GM10266 (cell line): ENCODE measurements around the gene ACLY.
"Not testable (repeated sequence)": the region's sequence is repeated elsewhere in the genome, so short reads cannot be mapped to it uniquely, and the experiment has no call there.

Experiments used
- DNase-seq: peaks from one replicate; pipeline ENCODE4 v3.0.0; 2012; ENCODE audit errors: extremely low spot score
- TF ChIP-seq, protein P1 (sequence below): IDR thresholded peaks from 2 replicates; pipeline ENCODE4 v1.5.1; 2012; ENCODE audit warnings: mild to moderate bottlenecking, low read depth; ENCODE audit not compliant: control insufficient read depth, insufficient read depth; ENCODE audit errors: missing control alignments

Gene ACLY

DNA sequence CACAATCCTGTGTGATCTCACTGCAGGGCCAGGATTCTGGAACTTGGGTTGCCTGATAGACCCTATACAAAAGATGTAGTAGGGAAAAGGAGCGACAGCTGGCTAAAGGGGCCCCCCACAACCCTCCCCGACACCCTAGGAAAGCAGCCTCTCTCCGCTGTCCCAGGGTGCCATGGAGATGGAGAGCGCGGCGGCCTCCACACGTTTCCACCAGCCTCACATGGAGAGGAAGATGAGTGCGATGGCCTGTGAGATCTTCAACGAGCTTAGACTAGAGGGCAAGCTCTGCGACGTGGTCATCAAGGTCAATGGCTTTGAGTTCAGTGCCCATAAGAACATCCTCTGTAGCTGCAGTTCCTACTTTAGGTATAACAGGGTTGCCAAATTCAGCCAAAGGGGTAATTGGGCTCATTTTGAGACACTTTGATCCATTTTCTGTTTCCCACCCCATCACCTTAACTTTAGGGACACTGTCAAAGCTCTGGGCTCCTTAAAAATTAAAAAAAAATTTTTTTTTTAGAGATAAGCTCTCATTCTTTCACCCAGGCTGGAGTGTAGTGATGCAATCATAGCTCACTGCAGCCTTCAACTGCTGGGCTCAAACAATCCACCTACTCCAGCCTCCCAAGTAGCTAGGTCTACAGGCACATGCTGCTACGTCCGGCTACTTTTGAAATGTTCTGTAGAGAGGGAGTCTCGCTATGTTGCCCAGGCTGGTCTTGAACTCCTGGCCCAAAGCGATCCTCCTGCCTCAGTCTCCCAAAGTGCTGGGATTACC is 80.8 kb downstream of the ACLY start, which contains the start of gene KLHL10:
KLHL10 (plus strand) TSS at position 65 of the 778 bp plus-strand sequence; CDS start at position 173, 108 bp downstream.
- DNase-seq, result no peak
- TF ChIP-seq, protein P1, sequence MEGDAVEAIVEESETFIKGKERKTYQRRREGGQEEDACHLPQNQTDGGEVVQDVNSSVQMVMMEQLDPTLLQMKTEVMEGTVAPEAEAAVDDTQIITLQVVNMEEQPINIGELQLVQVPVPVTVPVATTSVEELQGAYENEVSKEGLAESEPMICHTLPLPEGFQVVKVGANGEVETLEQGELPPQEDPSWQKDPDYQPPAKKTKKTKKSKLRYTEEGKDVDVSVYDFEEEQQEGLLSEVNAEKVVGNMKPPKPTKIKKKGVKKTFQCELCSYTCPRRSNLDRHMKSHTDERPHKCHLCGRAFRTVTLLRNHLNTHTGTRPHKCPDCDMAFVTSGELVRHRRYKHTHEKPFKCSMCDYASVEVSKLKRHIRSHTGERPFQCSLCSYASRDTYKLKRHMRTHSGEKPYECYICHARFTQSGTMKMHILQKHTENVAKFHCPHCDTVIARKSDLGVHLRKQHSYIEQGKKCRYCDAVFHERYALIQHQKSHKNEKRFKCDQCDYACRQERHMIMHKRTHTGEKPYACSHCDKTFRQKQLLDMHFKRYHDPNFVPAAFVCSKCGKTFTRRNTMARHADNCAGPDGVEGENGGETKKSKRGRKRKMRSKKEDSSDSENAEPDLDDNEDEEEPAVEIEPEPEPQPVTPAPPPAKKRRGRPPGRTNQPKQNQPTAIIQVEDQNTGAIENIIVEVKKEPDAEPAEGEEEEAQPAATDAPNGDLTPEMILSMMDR, result no peak

DNA sequence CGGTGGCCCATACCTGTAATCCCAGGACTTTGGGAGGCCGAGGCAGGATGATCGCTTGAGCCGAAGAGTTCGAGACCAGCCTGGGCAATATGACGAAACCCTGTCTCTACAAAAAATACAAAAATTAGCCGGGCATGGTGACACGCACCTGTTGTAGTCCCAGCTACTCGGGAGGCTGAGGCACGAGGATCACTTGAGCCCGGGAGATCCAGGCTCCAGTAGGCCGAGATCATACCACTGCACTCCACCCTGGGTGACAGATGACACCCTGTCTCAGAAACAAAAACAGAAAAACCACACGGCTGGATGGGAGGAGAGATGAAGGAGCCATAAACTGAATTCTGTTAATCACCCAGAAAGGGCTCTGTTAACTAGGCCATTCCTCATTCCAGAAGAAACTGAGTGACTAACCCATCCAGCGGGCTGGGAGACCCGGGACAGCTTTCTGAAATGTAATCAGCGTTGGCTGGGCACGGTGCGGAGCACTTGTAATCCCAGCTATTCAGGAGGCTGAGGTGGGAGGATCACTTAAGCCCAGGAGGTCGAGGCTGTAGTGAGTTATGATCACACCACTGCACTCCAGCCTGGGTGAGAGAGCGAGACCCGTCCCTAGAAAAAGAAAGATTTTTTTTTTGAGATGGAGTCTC is 82.1 kb downstream of the ACLY start:
- DNase-seq, result no peak
- TF ChIP-seq, protein P1, result no peak

DNA sequence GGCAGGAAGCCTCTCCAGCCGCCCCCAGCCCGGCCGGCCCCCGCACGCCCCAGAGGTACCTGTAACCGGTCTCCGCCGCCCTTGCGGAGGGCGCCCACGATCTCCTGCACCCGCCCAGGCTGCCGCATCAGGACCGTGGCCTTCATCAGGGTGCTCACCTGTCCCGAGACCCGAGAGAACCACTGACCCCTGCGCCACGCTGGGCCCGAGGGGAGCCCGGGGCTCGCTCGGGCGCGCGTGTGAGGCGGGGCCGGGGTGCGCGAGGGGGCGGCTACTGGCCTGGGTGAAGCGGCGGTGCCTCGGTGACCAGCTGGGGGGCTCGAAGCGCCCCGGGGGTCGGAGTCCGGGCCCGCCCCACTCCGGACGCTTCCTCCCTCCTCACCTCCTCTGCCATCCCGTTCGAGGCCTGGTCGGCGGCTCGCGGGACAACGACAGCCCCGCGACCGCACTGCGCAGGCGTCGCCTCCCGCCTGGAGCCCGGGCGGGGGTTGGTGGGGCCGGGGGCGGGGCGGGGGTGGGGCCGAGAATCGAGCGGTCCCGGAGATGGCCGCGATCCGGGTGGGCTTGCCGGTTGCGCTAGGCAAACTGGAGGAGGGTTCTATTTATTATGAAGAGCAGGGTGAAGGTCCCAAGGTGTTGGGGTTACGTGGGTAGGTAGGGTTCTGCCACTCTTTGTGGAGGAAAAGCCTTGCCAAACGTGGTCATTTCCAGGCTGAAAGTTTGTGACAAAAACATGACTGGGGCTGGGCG is 82.8 kb downstream of the ACLY start, which contains the start of gene NT5C3B:
NT5C3B (minus strand) TSS at position 433 of the 750 bp plus-strand sequence; CDS start at position 394, 39 bp downstream.
- peak; percentile 92 for DNase-seq
- TF ChIP-seq, protein P1, result no peak

DNA sequence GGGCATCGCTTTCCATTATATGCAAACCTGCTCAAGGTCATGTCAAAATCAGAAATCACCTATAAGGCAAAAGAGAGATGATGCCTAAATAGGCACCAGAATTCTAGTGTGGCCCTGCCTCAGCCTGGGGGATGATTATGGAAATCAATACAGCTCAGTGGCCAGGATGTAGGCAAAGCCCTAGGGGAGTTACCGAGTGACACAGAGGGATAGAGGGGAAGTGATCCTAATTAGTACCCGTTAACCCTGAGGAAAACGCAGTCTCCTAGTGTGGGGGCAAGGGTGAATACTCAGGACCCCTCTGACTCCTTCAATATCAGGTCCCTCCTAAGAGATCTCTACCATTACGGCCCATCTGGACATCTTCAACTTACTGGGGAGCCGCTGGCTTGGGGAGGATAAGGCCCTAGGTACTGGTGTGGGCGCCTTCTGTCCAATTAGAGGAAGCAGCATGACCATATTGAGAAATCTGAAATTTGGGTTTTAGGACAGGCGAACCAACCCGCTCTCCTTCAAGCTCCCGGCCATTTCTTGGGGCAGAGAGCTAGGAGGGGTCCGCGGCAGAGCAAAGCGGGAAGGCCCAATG is 83.4 kb downstream of the ACLY start:
- peak; percentile 70 for DNase-seq

DNA sequence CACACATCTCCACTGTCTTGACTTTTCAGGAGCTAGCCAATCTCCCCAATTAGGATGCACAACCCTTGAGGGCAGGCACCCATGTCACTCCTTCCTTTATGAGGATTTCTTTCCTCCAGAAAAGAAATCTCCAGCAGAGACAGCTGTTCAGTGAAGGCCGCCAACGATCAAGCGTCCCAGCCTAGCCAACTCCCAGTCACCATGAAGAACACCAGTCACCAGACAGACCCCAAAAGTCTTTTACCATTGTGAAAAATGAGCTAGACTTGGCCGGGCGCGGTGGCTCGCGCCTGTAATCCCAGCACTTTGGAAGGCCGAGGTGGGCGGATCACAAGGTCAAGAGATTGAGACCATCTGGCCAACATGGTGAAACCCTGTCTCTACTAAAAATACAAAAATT is 88.8 kb downstream of the ACLY start:
- not testable (repeated sequence) for DNase-seq

More for the DNA sequence above, 83.4 kb downstream of the ACLY start:
- TF ChIP-seq, protein P1, result no peak

DNA sequence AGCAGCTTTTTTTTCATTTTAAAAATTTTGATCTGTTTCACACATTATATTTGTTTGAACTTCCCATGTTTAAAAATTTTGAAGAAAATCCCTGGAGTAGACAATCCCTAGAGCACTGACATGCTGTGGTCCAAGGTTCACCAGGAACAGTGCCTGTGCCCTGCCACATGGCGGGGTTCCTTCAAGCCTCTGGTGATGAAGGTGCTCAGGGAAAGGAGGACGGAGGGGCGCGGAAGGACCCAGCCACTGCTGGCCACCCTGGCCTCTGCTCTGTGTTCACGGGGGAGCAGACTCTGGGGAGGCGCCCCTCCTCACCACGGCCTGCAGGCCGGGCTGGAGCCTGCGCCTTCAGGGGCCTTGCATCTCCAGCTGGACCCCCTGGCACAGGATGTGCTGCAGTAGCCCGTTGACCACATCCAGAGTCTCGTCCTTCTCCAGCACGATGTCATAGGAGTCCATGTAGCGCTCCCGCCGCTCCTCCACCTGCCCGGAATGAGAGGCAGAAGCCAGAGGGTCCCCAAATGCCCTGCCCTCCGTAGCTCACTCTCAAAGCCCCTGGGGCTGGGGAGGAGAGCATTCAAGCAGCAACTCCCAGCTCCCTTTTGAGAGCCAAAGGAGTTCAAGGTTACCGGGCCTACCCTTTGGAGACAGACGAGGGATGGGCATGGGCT is 93.4 kb downstream of the ACLY start:
- TF ChIP-seq, protein P1, result no peak
- DNase-seq, result no peak

DNA sequence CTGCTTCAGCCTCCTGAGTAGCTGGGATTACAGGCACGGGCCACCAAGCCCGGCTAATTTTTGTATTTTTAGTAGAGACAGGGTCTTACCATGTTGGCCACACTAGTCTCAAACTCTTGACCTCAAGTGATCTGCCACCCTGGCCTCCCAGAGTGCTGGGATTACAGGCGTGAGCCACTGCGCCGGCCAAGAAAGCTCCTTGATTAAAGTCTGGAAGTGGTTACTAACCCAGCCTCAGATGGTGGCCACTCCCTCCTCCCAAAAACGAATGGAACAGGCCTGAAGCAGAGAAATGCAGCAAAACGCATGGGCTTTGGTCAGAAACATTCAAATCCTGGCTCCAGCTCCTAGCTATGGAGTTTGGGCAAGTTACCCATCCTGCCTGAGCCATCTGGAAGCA is 94.7 kb downstream of the ACLY start:
- TF ChIP-seq, protein P1, result no peak
- DNase-seq, result no peak
